ENCODE results near the gene VPS51.
A peak's percentile ranks its signal among the peaks of the same experiment; 100 is the strongest.
"Not testable (repeated sequence)": the region's sequence is repeated elsewhere in the genome, so short reads cannot be mapped to it uniquely, and the experiment has no call there.

Gene VPS51

GRCh38 chr11:65134240-65134951 lies 38.4 kb downstream of the VPS51 start, which contains the start of gene SYVN1:
TSS of gene SYVN1 (minus strand) at chr11:65134519. CDS start at chr11:65133601, 918 bp downstream.
- peak; percentile 80 to 84 for DNase-seq (ENCODE audit: low read depth in 2 of 2)

GRCh38 chr11:65134952-65135632 lies 39.1 kb downstream of the VPS51 start:
- peak; percentile 62 to 73 for DNase-seq (ENCODE audit: low read depth in 2 of 2)

- DNase-seq (ENCODE audit: low read depth in 2 of 2) = no peak
Observed at GRCh38 chr11:65135633-65136145, 39.7 kb downstream of the VPS51 start.

- no peak for DNase-seq (ENCODE audit: low read depth in 2 of 2)
Observed at GRCh38 chr11:65136515-65137096, 40.6 kb downstream of the VPS51 start.

- no peak for DNase-seq (ENCODE audit: low read depth in 2 of 2)
Observed at GRCh38 chr11:65141896-65142494, 46.0 kb downstream of the VPS51 start.

GRCh38 chr11:65147352-65148075 lies 51.5 kb downstream of the VPS51 start:
- DNase-seq (ENCODE audit: low read depth in 2 of 2) = no peak

GRCh38 chr11:65148657-65149056 lies 52.6 kb downstream of the VPS51 start:
- no peak for DNase-seq (ENCODE audit: low read depth in 2 of 2)

- not testable (repeated sequence) for DNase-seq (ENCODE audit: low read depth in 2 of 2)
Observed at GRCh38 chr11:65150131-65150508, 54.1 kb downstream of the VPS51 start.

GRCh38 chr11:65150509-65151299 lies 54.7 kb downstream of the VPS51 start:
- DNase-seq (ENCODE audit: low read depth in 2 of 2) = no peak

GRCh38 chr11:65151331-65151899 lies 55.4 kb downstream of the VPS51 start:
- DNase-seq (ENCODE audit: low read depth in 2 of 2) = no peak

- DNase-seq (ENCODE audit: low read depth in 2 of 2) = no peak
Observed at GRCh38 chr11:65152122-65152521, 56.1 kb downstream of the VPS51 start.

GRCh38 chr11:65156256-65156655 lies 60.2 kb downstream of the VPS51 start:
- no peak for DNase-seq (ENCODE audit: low read depth in 2 of 2)

GRCh38 chr11:65156926-65157325 lies 60.9 kb downstream of the VPS51 start:
- DNase-seq (ENCODE audit: low read depth in 2 of 2) = no peak

- no peak for DNase-seq (ENCODE audit: low read depth in 2 of 2)
Observed at GRCh38 chr11:65157336-65157735, 61.3 kb downstream of the VPS51 start.

- no peak for DNase-seq (ENCODE audit: low read depth in 2 of 2)
Observed at GRCh38 chr11:65159012-65159411, 63.0 kb downstream of the VPS51 start.

- no peak for DNase-seq (ENCODE audit: low read depth in 2 of 2)
Observed at GRCh38 chr11:65160643-65161042, 64.6 kb downstream of the VPS51 start.

Data from stimulated activated CD8-positive, alpha-beta memory T cell treated with anti-CD3 and anti-CD28 coated beads, Interleukin-2, amount 100 ng/mL, for 1 hour (primary cell).